Skin epidermis (tissue), 12 donors: ENCODE data around the gene CUX1.
"Not testable (repeated sequence)": the region's sequence is repeated elsewhere in the genome, so short reads cannot be mapped to it uniquely, and the experiment has no call there.

Experiments
- H3K27ac ChIP-seq, 21 experiments: fragments of 200-600 bp; sonication (generic) in 11 of 21; one replicate each; pipeline ENCODE4 v1.5.0; 2020; ENCODE audit warnings: mild to moderate bottlenecking in 3 of 21, inconsistent platforms in 2 of 21, moderate library complexity in 2 of 21
- H3K4me3 ChIP-seq, 7 experiments: fragments of 200-600 bp; sonication (generic) in 2 of 7; one replicate each; pipeline ENCODE4 v1.5.0; 2020; ENCODE audit warnings: inconsistent platforms in 2 of 7, mild to moderate bottlenecking in 2 of 7, moderate library complexity in 1 of 7

The CUX1 gene

GRCh38 chr7:101845974-101846373, 28.5 kb downstream of the CUX1 start:
- Histone ChIP-seq H3K27ac (no peak overlapping the region), H3K4me3 (no peak overlapping the region)

GRCh38 chr7:101846800-101847538, 29.5 kb downstream of the CUX1 start:
- no peak overlapping the region for H3K27ac ChIP-seq
- H3K4me3 ChIP-seq = no peak overlapping the region

- no peak overlapping the region for H3K4me3 ChIP-seq
- H3K27ac ChIP-seq = no peak overlapping the region
Observed at GRCh38 chr7:101848208-101848951, 31.0 kb downstream of the CUX1 start.

- not testable (repeated sequence) for H3K27ac ChIP-seq, H3K4me3 ChIP-seq
Observed at GRCh38 chr7:101849314-101849713, 31.9 kb downstream of the CUX1 start.

- not testable (repeated sequence) for H3K27ac ChIP-seq, H3K4me3 ChIP-seq
Observed at GRCh38 chr7:101852364-101852763, 34.9 kb downstream of the CUX1 start.

GRCh38 chr7:101853684-101854083, 36.3 kb downstream of the CUX1 start:
- H3K4me3 ChIP-seq = no peak overlapping the region
- no peak overlapping the region for H3K27ac ChIP-seq

GRCh38 chr7:101854084-101854865, 36.8 kb downstream of the CUX1 start:
- Histone ChIP-seq H3K4me3 (no peak overlapping the region), H3K27ac (no peak overlapping the region)

GRCh38 chr7:101856473-101857357, 39.3 kb downstream of the CUX1 start:
- Histone ChIP-seq H3K27ac (peak overlapping the region in 20 of 21 experiments; percentile 37 to 89 (median 70)), H3K4me3 (peak overlapping the region; percentile 16 to 36 (median 27))

GRCh38 chr7:101857358-101857811, 40.0 kb downstream of the CUX1 start:
- Histone ChIP-seq H3K4me3 (peak overlapping the region in 5 of 7 experiments; percentile 24 to 36 (median 28)), H3K27ac (peak overlapping the region in 18 of 21 experiments; percentile 44 to 89 (median 72))

GRCh38 chr7:101858437-101859385, 41.3 kb downstream of the CUX1 start:
- Histone ChIP-seq H3K4me3 (no peak overlapping the region), H3K27ac (peak overlapping the region in 6 of 21 experiments; percentile 3 to 66 (median 38))

GRCh38 chr7:101859411-101860106, 42.1 kb downstream of the CUX1 start:
- Histone ChIP-seq H3K4me3 (no peak overlapping the region), H3K27ac (peak overlapping the region in 8 of 21 experiments; percentile 4 to 66 (median 42))

GRCh38 chr7:101860316-101861217, 43.1 kb downstream of the CUX1 start:
- H3K4me3 ChIP-seq = no peak overlapping the region
- peak overlapping the region in 2 of 21 experiments; percentile 51 to 66 for H3K27ac ChIP-seq

GRCh38 chr7:101861218-101861775, 43.9 kb downstream of the CUX1 start:
- Histone ChIP-seq H3K27ac (no peak overlapping the region), H3K4me3 (no peak overlapping the region)

GRCh38 chr7:101862280-101863220, 45.1 kb downstream of the CUX1 start:
- H3K27ac ChIP-seq = no peak overlapping the region
- H3K4me3 ChIP-seq = no peak overlapping the region

- Histone ChIP-seq H3K4me3 (no peak overlapping the region), H3K27ac (no peak overlapping the region)
Observed at GRCh38 chr7:101863598-101863997, 46.2 kb downstream of the CUX1 start.
